GM21515 (cell line): ENCODE results near the gene INAVA.

Experiments
- ATAC-seq: cut with Tn5 transposase; IDR thresholded peaks from one replicate; pipeline ENCODE4 v1.9.1; 2021; ENCODE audit not compliant: unreplicated experiment

Gene INAVA

GRCh38 chr1:200894712-200895442, at the start of gene INAVA:
INAVA (plus strand) TSS chr1:200894900; CDS start chr1:200898401, 3,501 bp downstream.
- no peak for ATAC-seq

DNA sequence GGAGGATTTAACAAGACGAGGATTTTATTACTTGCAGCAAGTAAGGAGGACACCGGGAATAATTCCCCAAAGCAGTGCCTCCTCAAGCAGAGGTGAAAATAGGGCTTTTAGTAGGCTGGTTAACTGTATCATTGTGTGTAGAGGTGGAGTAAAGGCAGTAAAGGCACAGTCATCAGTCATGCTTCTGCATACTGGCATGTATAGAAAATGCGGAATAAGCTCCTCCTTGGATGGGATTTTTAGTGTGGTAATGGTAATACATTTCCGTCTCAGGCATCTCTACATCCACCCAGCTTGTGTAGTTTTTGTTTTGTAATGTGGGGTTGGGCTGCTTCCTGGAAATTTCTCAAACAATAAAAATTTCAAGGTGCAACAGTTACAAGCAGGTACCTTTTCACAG, 49.3 kb upstream of the INAVA start:
- ATAC-seq = no peak

DNA sequence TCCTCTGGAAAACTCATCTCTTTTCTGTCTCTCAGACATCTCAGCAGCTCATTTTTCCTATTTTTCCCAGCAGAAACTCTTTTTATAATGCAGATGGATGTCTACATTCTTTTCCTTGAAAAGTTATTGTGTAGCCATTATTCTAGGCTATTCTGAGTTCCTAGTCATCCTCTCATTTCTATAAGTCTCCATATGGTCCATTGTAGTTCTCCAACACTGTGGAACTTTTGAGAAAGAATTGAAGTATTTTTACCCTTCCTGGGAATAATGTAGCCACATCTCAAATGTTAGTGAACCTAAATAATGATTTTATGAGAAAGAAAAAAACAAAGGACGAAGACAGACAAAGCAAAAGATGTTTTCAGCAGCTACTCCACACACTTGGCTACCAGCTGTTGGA, 48.3 kb upstream of the INAVA start:
- ATAC-seq = no peak

GRCh38 chr1:200849430-200849829, 45.3 kb upstream of the INAVA start:
- ATAC-seq = no peak

GRCh38 chr1:200850554-200850953, 44.1 kb upstream of the INAVA start:
- no peak for ATAC-seq

DNA sequence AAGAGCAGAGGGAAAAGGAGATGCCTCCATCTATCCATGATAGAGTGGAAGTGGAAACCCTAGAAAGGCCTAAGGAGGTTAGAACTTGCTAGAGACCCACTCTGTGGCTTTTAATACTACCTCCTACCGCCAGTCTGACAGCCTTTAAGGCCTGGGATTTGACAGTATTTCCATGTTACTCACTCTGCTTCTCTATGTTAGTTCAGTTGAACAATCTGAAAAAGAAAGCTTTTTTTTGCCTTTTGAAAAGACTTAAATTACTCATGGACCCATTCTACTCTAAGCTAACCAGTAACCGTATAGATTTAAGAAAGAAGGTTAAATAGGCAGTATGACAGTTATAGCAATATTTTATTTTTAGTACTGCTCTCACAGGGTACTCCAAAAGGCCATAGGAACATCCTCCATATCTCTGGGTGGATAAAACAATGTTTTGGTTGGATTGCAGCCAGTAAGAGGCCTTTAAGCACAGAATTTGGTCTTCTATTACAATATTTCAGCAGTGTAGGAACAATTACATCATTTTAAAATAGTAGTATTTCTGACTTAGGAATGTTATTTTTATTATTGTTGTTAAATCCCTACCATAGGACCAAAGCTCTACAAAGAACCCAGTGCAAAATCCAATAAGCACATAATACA, 37.9 kb upstream of the INAVA start:
- ATAC-seq = no peak

GRCh38 chr1:200857804-200858203, 36.9 kb upstream of the INAVA start:
- ATAC-seq = no peak

DNA sequence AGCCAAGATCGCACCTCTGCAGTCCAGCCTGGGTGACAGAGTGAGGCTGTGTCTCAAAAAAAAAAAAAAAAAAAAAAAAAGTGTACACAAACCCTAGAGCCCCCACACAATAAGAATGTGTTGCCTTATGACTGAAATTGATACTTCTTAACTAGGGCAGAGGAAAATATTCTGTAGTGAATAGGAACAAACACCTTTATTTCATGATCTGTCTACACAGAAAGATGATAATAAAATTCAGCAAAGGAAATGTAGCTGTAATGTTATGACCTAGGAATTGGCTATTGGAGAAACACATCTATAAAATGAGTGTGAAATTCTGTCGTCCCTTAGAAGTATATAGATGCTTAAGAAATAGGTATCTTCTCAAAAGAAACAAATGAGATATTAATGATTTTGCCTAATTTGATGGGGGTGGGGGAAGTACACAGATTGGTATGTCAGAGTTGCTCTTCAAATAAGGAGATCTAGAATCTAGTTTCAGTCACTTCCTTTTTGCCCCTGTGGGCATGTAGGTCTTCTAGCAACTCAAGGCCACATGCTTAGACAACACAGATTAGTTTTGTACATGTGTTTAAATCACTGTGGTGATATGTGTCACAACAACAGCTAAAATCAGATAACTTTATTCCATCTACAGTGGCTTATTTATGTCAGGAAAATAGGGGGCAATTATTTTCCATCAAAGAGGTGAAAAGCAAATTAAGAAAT, 32.6 kb upstream of the INAVA start:
- ATAC-seq = no peak

- no peak for ATAC-seq
Observed at GRCh38 chr1:200862713-200863415, 31.8 kb upstream of the INAVA start.

GRCh38 chr1:200866116-200866515, 28.6 kb upstream of the INAVA start:
- ATAC-seq = no peak

DNA sequence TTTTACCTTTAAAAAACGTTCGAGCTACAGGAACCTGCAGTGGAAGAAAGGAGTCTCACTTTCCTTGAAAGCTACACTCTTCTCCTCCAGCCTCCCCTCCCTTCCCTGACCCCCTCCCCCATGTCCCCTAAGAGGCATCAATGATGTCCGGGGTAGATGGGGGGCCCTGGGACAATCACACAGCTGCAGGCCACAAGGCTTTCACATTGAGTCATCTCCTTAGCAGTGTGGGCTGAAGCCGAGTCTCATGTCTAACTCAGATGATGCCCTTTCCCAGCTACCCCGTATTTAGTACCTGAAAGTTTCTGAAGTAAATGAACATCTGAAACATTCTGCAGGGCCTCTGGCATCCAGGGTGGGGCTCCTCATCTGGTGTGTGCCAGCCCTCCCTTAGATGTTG, 28.2 kb upstream of the INAVA start:
- ATAC-seq = peak; percentile 82

DNA sequence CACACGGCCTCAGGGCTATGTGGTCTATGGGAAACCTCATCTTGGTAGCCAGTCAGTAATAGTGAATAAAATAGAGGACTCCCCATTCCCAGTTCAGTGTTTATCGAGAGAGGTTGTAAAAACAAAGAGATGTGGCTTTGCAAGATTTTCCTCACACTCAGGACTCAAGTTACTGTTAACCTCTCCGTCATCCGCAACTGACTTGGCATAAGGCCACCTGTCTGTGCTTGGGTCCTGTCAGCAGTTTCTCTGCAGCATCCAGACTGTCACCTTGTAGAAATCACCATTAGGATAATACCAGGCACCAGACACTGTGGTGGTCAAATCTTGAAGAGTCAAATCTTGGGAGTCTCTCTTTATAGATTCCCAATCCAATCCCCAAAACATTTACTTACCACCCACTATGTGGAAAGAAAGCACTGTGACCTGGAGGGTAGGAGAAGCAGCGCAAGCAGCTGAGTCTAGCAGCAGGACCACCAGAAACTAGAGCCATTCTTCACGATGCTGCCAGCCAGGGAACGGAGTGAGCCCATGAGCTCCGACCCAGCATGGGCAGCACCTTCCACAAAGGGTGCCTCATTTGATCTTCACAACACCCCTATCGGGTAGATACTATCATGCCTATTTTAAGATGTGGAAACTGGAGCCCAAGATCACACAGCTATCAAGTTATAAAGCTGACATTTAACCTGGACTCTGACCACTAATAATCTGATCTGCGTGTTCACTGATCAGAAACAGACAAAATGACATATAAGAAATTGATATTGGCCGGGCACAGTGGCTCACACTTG, 27.5 kb upstream of the INAVA start:
- ATAC-seq = peak; percentile 4

GRCh38 chr1:200869376-200869752, 25.3 kb upstream of the INAVA start:
- ATAC-seq = no peak

- no peak for ATAC-seq
Observed at GRCh38 chr1:200869753-200870391, 24.8 kb upstream of the INAVA start.

DNA sequence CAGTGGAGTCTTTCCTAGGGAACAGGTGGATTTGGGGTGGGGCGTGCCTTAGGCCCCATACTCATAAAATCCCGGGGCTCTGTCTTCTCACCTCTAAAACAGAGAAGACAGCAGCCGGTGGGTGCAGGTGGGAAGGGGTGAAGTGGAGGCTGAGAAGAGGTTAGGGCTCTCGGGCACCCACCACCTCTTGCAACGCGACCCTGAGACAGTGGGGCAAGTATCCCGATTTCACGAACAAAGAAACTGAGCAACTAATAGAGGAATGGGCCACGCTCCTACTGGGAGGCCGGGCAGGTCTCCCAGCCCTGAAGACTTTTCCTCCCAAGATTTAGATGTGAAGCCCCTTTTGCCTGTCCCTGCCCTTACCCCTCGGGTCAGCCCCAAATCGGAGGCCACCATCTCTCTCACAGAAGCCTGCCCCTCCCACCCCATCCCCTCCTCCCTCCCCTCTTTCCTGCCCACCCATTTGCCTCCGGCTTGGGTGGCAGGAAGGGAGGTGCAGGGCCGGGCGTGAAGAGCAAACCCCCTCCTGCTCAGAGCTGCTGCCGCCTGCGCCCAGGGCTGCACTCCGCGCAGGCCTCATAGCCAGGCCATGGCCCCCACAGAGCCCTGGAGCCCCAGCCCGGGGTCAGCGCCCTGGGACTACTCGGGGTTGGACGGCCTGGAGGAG, 22.1 kb upstream of the INAVA start, which contains the start of gene GPR25:
Gene GPR25 (plus strand): TSS at position 536 of the 670 bp plus-strand sequence. CDS start 57 bp downstream, at position 593.
- no peak for ATAC-seq

GRCh38 chr1:200873116-200873670, 21.5 kb upstream of the INAVA start:
- ATAC-seq = no peak

DNA sequence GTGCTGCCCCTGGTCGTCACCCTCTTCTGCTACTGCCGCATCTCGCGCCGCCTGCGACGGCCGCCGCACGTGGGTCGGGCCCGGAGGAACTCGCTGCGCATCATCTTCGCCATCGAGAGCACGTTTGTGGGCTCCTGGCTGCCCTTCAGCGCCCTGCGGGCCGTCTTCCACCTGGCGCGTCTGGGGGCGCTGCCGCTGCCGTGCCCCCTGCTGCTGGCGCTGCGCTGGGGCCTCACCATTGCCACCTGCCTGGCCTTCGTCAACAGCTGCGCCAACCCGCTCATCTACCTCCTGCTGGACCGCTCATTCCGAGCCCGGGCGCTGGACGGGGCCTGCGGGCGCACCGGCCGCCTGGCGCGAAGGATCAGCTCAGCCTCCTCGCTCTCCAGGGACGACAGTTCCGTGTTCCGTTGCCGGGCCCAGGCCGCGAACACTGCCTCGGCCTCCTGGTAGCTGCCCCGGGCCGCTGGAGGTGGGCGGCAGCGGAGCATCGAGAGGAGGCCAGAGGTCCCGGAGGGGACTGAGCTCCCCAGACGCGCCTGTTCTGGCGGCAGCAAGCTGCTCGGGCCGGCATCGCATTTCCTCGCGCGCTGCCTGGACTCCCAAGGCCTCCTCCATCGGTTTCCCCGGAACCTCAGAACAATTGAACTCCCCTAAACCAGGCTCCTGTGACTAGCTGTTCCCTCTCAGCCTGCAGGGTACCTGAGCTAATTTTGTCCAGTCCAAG, 20.9 kb upstream of the INAVA start:
- no peak for ATAC-seq

DNA sequence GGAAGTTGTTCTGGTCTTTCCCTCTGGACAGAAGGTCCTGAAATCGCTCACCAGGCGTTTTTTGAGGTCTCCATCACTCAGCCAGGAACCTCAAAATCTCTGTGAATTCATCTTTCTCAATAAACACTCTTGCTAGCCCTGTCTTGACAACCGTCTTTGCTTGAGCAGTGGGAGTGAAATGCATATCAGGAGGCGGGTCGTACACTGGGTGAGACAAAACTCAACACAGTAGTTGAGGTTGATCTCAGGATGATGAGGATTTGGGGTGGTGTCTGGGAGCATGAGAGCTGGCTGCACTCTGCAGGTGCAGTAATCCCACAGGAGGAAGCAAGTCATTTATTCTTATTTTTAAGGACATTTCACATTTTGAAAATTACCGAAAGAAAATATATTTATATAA, 20.0 kb upstream of the INAVA start:
- ATAC-seq = no peak

DNA sequence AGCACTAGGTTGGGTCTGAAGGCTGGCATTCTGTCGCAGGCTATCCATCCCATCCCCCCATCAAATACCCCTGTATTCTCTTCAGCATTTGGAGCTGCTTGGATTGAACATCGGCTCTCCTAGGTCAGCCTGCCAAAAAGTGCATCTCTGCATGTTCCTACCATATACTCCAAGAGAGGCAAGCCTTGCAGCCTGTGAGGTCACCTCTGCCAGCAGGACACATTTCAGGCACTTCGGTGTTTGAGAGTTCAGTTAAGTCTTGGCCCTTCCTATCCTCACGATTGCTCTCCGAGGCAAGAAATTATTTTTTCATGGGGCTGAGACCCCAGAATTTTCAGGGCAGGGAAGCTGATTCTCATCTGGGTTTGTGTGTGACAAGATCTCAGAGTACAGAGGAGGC, 19.3 kb upstream of the INAVA start:
- no peak for ATAC-seq
